Measurements from ENCODE around the gene ANAPC13.

The ANAPC13 gene

GRCh38 chr3:134485718-134486576 lies at the start of gene ANAPC13, which contains the start of gene CEP63:
TSS of gene ANAPC13 (minus strand) at chr3:134485985. CDS start at chr3:134482904, 3,081 bp downstream.
TSS of gene CEP63 (plus strand) at chr3:134486057. CDS start at chr3:134495321, 9,264 bp downstream.
- DNase-seq = peak; percentile 96 to 97

- no peak for DNase-seq
Observed at GRCh38 chr3:134535186-134535970, 49.6 kb upstream of the ANAPC13 start.

GRCh38 chr3:134533493-134533892 lies 47.7 kb upstream of the ANAPC13 start:
- DNase-seq = no peak

- DNase-seq = no peak
Observed at GRCh38 chr3:134527538-134528186, 41.9 kb upstream of the ANAPC13 start.

- DNase-seq = no peak
Observed at GRCh38 chr3:134527037-134527436, 41.3 kb upstream of the ANAPC13 start.

- no peak for DNase-seq
Observed at GRCh38 chr3:134526319-134526718, 40.5 kb upstream of the ANAPC13 start.

GRCh38 chr3:134525293-134525692 lies 39.5 kb upstream of the ANAPC13 start:
- DNase-seq = no peak

- DNase-seq = no peak
Observed at GRCh38 chr3:134522541-134522940, 36.8 kb upstream of the ANAPC13 start.

- DNase-seq = no peak
Observed at GRCh38 chr3:134517791-134518190, 32.0 kb upstream of the ANAPC13 start.

- DNase-seq = no peak
Observed at GRCh38 chr3:134516905-134517304, 31.1 kb upstream of the ANAPC13 start.

GRCh38 chr3:134511500-134511899 lies 25.7 kb upstream of the ANAPC13 start:
- no peak for DNase-seq

GRCh38 chr3:134505485-134505884 lies 19.7 kb upstream of the ANAPC13 start:
- no peak for DNase-seq

GRCh38 chr3:134504132-134504531 lies 18.3 kb upstream of the ANAPC13 start:
- DNase-seq = no peak

GRCh38 chr3:134503266-134503665 lies 17.5 kb upstream of the ANAPC13 start:
- no peak for DNase-seq

GRCh38 chr3:134496471-134497071 lies 10.8 kb upstream of the ANAPC13 start:
- no peak for DNase-seq

GRCh38 chr3:134495980-134496379 lies 10.2 kb upstream of the ANAPC13 start:
- no peak for DNase-seq

GRCh38 chr3:134494495-134494894 lies 8.7 kb upstream of the ANAPC13 start:
- no peak for DNase-seq

- DNase-seq = no peak
Observed at GRCh38 chr3:134487406-134487805, 1.6 kb upstream of the ANAPC13 start.

GRCh38 chr3:134486577-134487041 lies 824 bp upstream of the ANAPC13 start:
- no peak for DNase-seq

- DNase-seq = peak; percentile 40 to 44
Observed at GRCh38 chr3:134485075-134485717, 589 bp downstream of the ANAPC13 start.

GRCh38 chr3:134483195-134483900 lies 2.4 kb downstream of the ANAPC13 start:
- no peak for DNase-seq

- DNase-seq = no peak
Observed at GRCh38 chr3:134482622-134483021, 3.2 kb downstream of the ANAPC13 start.

All from SHP77 (cell line).